ENCODE results near the gene TRMO. TPM values are rescaled to one million over a fixed set of nuclear protein-coding genes. Genes with fewer than 3 reads are reported as not detected.

Gene TRMO
- total RNA-seq, 1 donor from 2014 or later, result 18.3 TPM

- Histone ChIP-seq H3K9me3 (ENCODE audit: control insufficient read depth in 3 of 3, low read length in 3 of 3) (no peaks in the 10 kb centered on the region), H3K27me3 (ENCODE audit: control insufficient read depth in 3 of 3, insufficient read depth in 3 of 3, low read length in 3 of 3) (peaks cover 0 to 14% (median 6%) of the 10 kb centered on the region in 3 donors), H3K9ac (ENCODE audit: low read depth in 1 of 3, low read length in 3 of 3) (no peak overlapping the region), H3K4me3 (ENCODE audit: low read length in 3 of 3) (no peak overlapping the region), H3K27ac (ENCODE audit: low read depth, low read length) (no peak overlapping the region), H3K36me3 (ENCODE audit: control insufficient read depth in 3 of 3, insufficient read depth in 3 of 3, low read length in 3 of 3) (no peaks in the 10 kb centered on the region), H3K4me1 (ENCODE audit: control insufficient read depth in 3 of 3, insufficient read depth in 3 of 3, low read length in 3 of 3) (peaks cover 4 to 15% (median 6%) of the 10 kb centered on the region in 3 donors)
Measured at GRCh38 chr9:97925497-97926334, 3.4 kb upstream of the TRMO start.

- H3K36me3 ChIP-seq (ENCODE audit: control insufficient read depth in 3 of 3, insufficient read depth in 3 of 3, low read length in 3 of 3), result no peaks in the 10 kb centered on the region
- H3K9ac ChIP-seq (ENCODE audit: low read depth in 1 of 3, low read length in 3 of 3), result no peak overlapping the region
- H3K9me3 ChIP-seq (ENCODE audit: control insufficient read depth in 3 of 3, low read length in 3 of 3), result no peaks in the 10 kb centered on the region
- peaks cover 0 to 9% (median 6%) of the 10 kb centered on the region in 3 donors for H3K27me3 ChIP-seq (ENCODE audit: control insufficient read depth in 3 of 3, insufficient read depth in 3 of 3, low read length in 3 of 3)
- peaks cover 4 to 15% (median 6%) of the 10 kb centered on the region in 3 donors for H3K4me1 ChIP-seq (ENCODE audit: control insufficient read depth in 3 of 3, insufficient read depth in 3 of 3, low read length in 3 of 3)
- no peak overlapping the region for H3K4me3 ChIP-seq (ENCODE audit: low read length in 3 of 3)
- no peak overlapping the region for H3K27ac ChIP-seq (ENCODE audit: low read depth, low read length)
Measured at GRCh38 chr9:97924386-97924785, 2.1 kb upstream of the TRMO start.

GRCh38 chr9:97923529-97924108 lies 1.3 kb upstream of the TRMO start:
- H3K4me3 ChIP-seq (ENCODE audit: low read length in 3 of 3), result peak overlapping the region; percentile 46 to 99 (median 96)
- H3K27me3 ChIP-seq (ENCODE audit: control insufficient read depth in 3 of 3, insufficient read depth in 3 of 3, low read length in 3 of 3), result peaks cover 0 to 9% (median 3%) of the 10 kb centered on the region in 3 donors
- no peak overlapping the region for H3K27ac ChIP-seq (ENCODE audit: low read depth, low read length)
- H3K36me3 ChIP-seq (ENCODE audit: control insufficient read depth in 3 of 3, insufficient read depth in 3 of 3, low read length in 3 of 3), result no peaks in the 10 kb centered on the region
- H3K9me3 ChIP-seq (ENCODE audit: control insufficient read depth in 3 of 3, low read length in 3 of 3), result no peaks in the 10 kb centered on the region
- H3K9ac ChIP-seq (ENCODE audit: low read depth in 1 of 3, low read length in 3 of 3), result peak overlapping the region; percentile 26 to 51 (median 35)
- H3K4me1 ChIP-seq (ENCODE audit: control insufficient read depth in 3 of 3, insufficient read depth in 3 of 3, low read length in 3 of 3), result peaks cover 4 to 15% (median 6%) of the 10 kb centered on the region in 3 donors

- peaks cover 4 to 15% (median 6%) of the 10 kb centered on the region in 3 donors for H3K4me1 ChIP-seq (ENCODE audit: control insufficient read depth in 3 of 3, insufficient read depth in 3 of 3, low read length in 3 of 3)
- no peaks in the 10 kb centered on the region for H3K9me3 ChIP-seq (ENCODE audit: control insufficient read depth in 3 of 3, low read length in 3 of 3)
- H3K27ac ChIP-seq (ENCODE audit: low read depth, low read length), result no peak overlapping the region
- H3K36me3 ChIP-seq (ENCODE audit: control insufficient read depth in 3 of 3, insufficient read depth in 3 of 3, low read length in 3 of 3), result peaks cover 3 to 11% (median 11%) of the 10 kb centered on the region in 3 donors
- H3K9ac ChIP-seq (ENCODE audit: low read depth in 1 of 3, low read length in 3 of 3), result no peak overlapping the region
- H3K27me3 ChIP-seq (ENCODE audit: control insufficient read depth in 3 of 3, insufficient read depth in 3 of 3, low read length in 3 of 3), result no peaks in the 10 kb centered on the region
- H3K4me3 ChIP-seq (ENCODE audit: low read length in 3 of 3), result no peak overlapping the region
Measured at GRCh38 chr9:97919217-97919813, 3.0 kb downstream of the TRMO start.

GRCh38 chr9:97918611-97919010 lies 3.7 kb downstream of the TRMO start:
- H3K36me3 ChIP-seq (ENCODE audit: control insufficient read depth in 3 of 3, insufficient read depth in 3 of 3, low read length in 3 of 3), result peaks cover 3 to 15% (median 13%) of the 10 kb centered on the region in 3 donors
- H3K4me1 ChIP-seq (ENCODE audit: control insufficient read depth in 3 of 3, insufficient read depth in 3 of 3, low read length in 3 of 3), result peaks cover 4 to 15% (median 6%) of the 10 kb centered on the region in 3 donors
- no peak overlapping the region for H3K9ac ChIP-seq (ENCODE audit: low read depth in 1 of 3, low read length in 3 of 3)
- no peak overlapping the region for H3K27ac ChIP-seq (ENCODE audit: low read depth, low read length)
- H3K9me3 ChIP-seq (ENCODE audit: control insufficient read depth in 3 of 3, low read length in 3 of 3), result no peaks in the 10 kb centered on the region
- no peaks in the 10 kb centered on the region for H3K27me3 ChIP-seq (ENCODE audit: control insufficient read depth in 3 of 3, insufficient read depth in 3 of 3, low read length in 3 of 3)
- no peak overlapping the region for H3K4me3 ChIP-seq (ENCODE audit: low read length in 3 of 3)

GRCh38 chr9:97911970-97912369 lies 10.3 kb downstream of the TRMO start:
- peaks cover 30 to 55% (median 51%) of the 10 kb centered on the region in 3 donors for H3K36me3 ChIP-seq (ENCODE audit: control insufficient read depth in 3 of 3, insufficient read depth in 3 of 3, low read length in 3 of 3)

GRCh38 chr9:97911528-97911927 lies 10.8 kb downstream of the TRMO start:
- H3K4me3 ChIP-seq (ENCODE audit: low read length in 3 of 3), result no peak overlapping the region
- no peak overlapping the region for H3K27ac ChIP-seq (ENCODE audit: low read depth, low read length)
- H3K36me3 ChIP-seq (ENCODE audit: control insufficient read depth in 3 of 3, insufficient read depth in 3 of 3, low read length in 3 of 3), result peaks cover 30 to 55% (median 51%) of the 10 kb centered on the region in 3 donors
- H3K4me1 ChIP-seq (ENCODE audit: control insufficient read depth in 3 of 3, insufficient read depth in 3 of 3, low read length in 3 of 3), result peaks cover 0 to 7% (median 2%) of the 10 kb centered on the region in 3 donors
- no peaks in the 10 kb centered on the region for H3K9me3 ChIP-seq (ENCODE audit: control insufficient read depth in 3 of 3, low read length in 3 of 3)
- no peaks in the 10 kb centered on the region for H3K27me3 ChIP-seq (ENCODE audit: control insufficient read depth in 3 of 3, insufficient read depth in 3 of 3, low read length in 3 of 3)
- H3K9ac ChIP-seq (ENCODE audit: low read depth in 1 of 3, low read length in 3 of 3), result no peak overlapping the region

More at GRCh38 chr9:97911970-97912369, 10.3 kb downstream of the TRMO start:
- peaks cover 0 to 6% (median 1%) of the 10 kb centered on the region in 3 donors for H3K4me1 ChIP-seq (ENCODE audit: control insufficient read depth in 3 of 3, insufficient read depth in 3 of 3, low read length in 3 of 3)
- H3K27me3 ChIP-seq (ENCODE audit: control insufficient read depth in 3 of 3, insufficient read depth in 3 of 3, low read length in 3 of 3), result no peaks in the 10 kb centered on the region
- no peak overlapping the region for H3K27ac ChIP-seq (ENCODE audit: low read depth, low read length)
- no peak overlapping the region for H3K9ac ChIP-seq (ENCODE audit: low read depth in 1 of 3, low read length in 3 of 3)
- H3K4me3 ChIP-seq (ENCODE audit: low read length in 3 of 3), result no peak overlapping the region
- no peaks in the 10 kb centered on the region for H3K9me3 ChIP-seq (ENCODE audit: control insufficient read depth in 3 of 3, low read length in 3 of 3)

- Histone ChIP-seq H3K4me1 (ENCODE audit: control insufficient read depth in 3 of 3, insufficient read depth in 3 of 3, low read length in 3 of 3) (peaks cover 4 to 14% (median 7%) of the 10 kb centered on the region in 3 donors), H3K4me3 (ENCODE audit: low read length in 3 of 3) (no peak overlapping the region), H3K27me3 (ENCODE audit: control insufficient read depth in 3 of 3, insufficient read depth in 3 of 3, low read length in 3 of 3) (no peaks in the 10 kb centered on the region), H3K27ac (ENCODE audit: low read depth, low read length) (no peak overlapping the region), H3K36me3 (ENCODE audit: control insufficient read depth in 3 of 3, insufficient read depth in 3 of 3, low read length in 3 of 3) (peaks cover 29 to 47% (median 46%) of the 10 kb centered on the region in 3 donors), H3K9me3 (ENCODE audit: control insufficient read depth in 3 of 3, low read length in 3 of 3) (no peaks in the 10 kb centered on the region), H3K9ac (ENCODE audit: low read depth in 1 of 3, low read length in 3 of 3) (no peak overlapping the region)
Measured at GRCh38 chr9:97910357-97910756, 11.9 kb downstream of the TRMO start.

GRCh38 chr9:97908705-97909104 lies 13.6 kb downstream of the TRMO start:
- H3K4me3 ChIP-seq (ENCODE audit: low read length in 3 of 3), result no peak overlapping the region
- no peak overlapping the region for H3K9ac ChIP-seq (ENCODE audit: low read depth in 1 of 3, low read length in 3 of 3)
- no peaks in the 10 kb centered on the region for H3K27me3 ChIP-seq (ENCODE audit: control insufficient read depth in 3 of 3, insufficient read depth in 3 of 3, low read length in 3 of 3)
- peaks cover 32 to 42% (median 42%) of the 10 kb centered on the region in 3 donors for H3K36me3 ChIP-seq (ENCODE audit: control insufficient read depth in 3 of 3, insufficient read depth in 3 of 3, low read length in 3 of 3)
- no peak overlapping the region for H3K27ac ChIP-seq (ENCODE audit: low read depth, low read length)
- H3K9me3 ChIP-seq (ENCODE audit: control insufficient read depth in 3 of 3, low read length in 3 of 3), result no peaks in the 10 kb centered on the region
- peaks cover 4 to 14% (median 7%) of the 10 kb centered on the region in 3 donors for H3K4me1 ChIP-seq (ENCODE audit: control insufficient read depth in 3 of 3, insufficient read depth in 3 of 3, low read length in 3 of 3)

Data from skeletal muscle tissue (tissue), 4 donors.